GM06990 (cell line): Measurements from ENCODE around the gene KLK7.

Source experiments
- DNase-seq: peaks from one replicate; pipeline ENCODE4 v3.0.0-alpha.2; 2011; ENCODE audit not compliant: insufficient read length; ENCODE audit errors: extremely low read depth
- H3K27me3 ChIP-seq: replicated peaks from 2 replicates; pipeline ENCODE4 v1.6.0; 2011; ENCODE audit warnings: low read length; ENCODE audit not compliant: control insufficient read depth, insufficient read depth
- H3K36me3 ChIP-seq: 2 replicates; pipeline ENCODE4 v1.5.1; 2011; ENCODE audit warnings: low read length; ENCODE audit not compliant: control insufficient read depth, insufficient read depth
- H3K4me3 ChIP-seq: replicated peaks from 2 replicates; pipeline ENCODE4 v1.5.1; 2011; ENCODE audit warnings: low read depth, mild to moderate bottlenecking, control low read depth, low read length
- CTCF ChIP-seq: IDR thresholded peaks from 2 replicates; pipeline ENCODE4 v1.5.1; 2011; ENCODE audit warnings: low read length, control low read depth, mild to moderate bottlenecking, inconsistent platforms; ENCODE audit not compliant: insufficient read depth, poor library complexity, severe bottlenecking

KLK7 gene

GRCh38 chr19:50957587-50957986 lies 26.1 kb downstream of the KLK7 start:
- TF ChIP-seq CTCF = no peak
- Histone ChIP-seq H3K4me3 (no peak overlapping the region), H3K27me3 (no peaks in the 10 kb centered on the region; the same call in 1 of the 2 replicates), H3K36me3 (no peaks in the 10 kb centered on the region)
- no peak for DNase-seq

GRCh38 chr19:50952910-50953309 lies 30.8 kb downstream of the KLK7 start, which contains the start of gene KLK5:
Gene KLK5 (minus strand): TSS chr19:50953038. CDS start chr19:50952657, 381 bp downstream.
- no peak for TF ChIP-seq CTCF
- Histone ChIP-seq H3K27me3 (no peaks in the 10 kb centered on the region; the same call in 1 of the 2 replicates), H3K36me3 (no peaks in the 10 kb centered on the region), H3K4me3 (no peak within 1 kb of the TSS)
- no peak for DNase-seq

- TF ChIP-seq CTCF = no peak
- H3K4me3 ChIP-seq = no peak overlapping the region
- H3K27me3 ChIP-seq = no peaks in the 10 kb centered on the region; the same call in 1 of the 2 replicates
- no peak for DNase-seq
- no peaks in the 10 kb centered on the region for H3K36me3 ChIP-seq
Observed at GRCh38 chr19:50949861-50950260, 33.9 kb downstream of the KLK7 start.

GRCh38 chr19:50947123-50947522 lies 36.6 kb downstream of the KLK7 start:
- no peaks in the 10 kb centered on the region for H3K27me3 ChIP-seq
- H3K4me3 ChIP-seq = no peak overlapping the region
- DNase-seq = no peak
- no peaks in the 10 kb centered on the region for H3K36me3 ChIP-seq
- no peak for TF ChIP-seq CTCF

GRCh38 chr19:50944795-50945194 lies 38.9 kb downstream of the KLK7 start:
- Histone ChIP-seq H3K36me3 (no peaks in the 10 kb centered on the region), H3K27me3 (no peaks in the 10 kb centered on the region), H3K4me3 (no peak overlapping the region)
- TF ChIP-seq CTCF = no peak
- DNase-seq = no peak
